Panc1 (cell line): Measurements from ENCODE around the gene FEZF2. TPM values are rescaled to one million over a fixed set of nuclear protein-coding genes. Genes with fewer than 3 reads are reported as not detected.

Experiments
- ATAC-seq: fragments of 200-7000 bp; cut with Tn5 transposase; 2 replicates; pipeline ENCODE4 v1.9.1; 2020; ENCODE audit warnings: mild to moderate bottlenecking, moderate library complexity
- BruUV-seq: library from RNA; stranded (reverse); fragments of 400-500 nt; replicated peaks from 2 replicates; lab custom pipeline; 2021; lab: Mats Ljungman, UMichigan
- CTCF ChIA-PET: fragments of 300-600 bp; sonication (Branson Sonifier 250); formaldehyde crosslinking; loops from one replicate; lab custom pipeline; 2022; ENCODE audit warnings: antibody characterized with exemption; lab: Charles Lee
- POLR2A ChIA-PET: fragments of 300-600 bp; sonication (Branson Sonifier 250); formaldehyde crosslinking; loops from one replicate; lab custom pipeline; 2022; ENCODE audit warnings: antibody characterized with exemption; lab: Charles Lee
- DNase-seq: peaks from one replicate; pipeline ENCODE4 v3.0.0-alpha.2; 2010; ENCODE audit warnings: low read depth, low spot score
- H3K27ac ChIP-seq: 2 replicates; pipeline ENCODE4 v1.5.1; 2011; ENCODE audit warnings: mild to moderate bottlenecking, low read length, inconsistent platforms
- H3K27me3 ChIP-seq: fragments of 200-500 bp; sonication (Bioruptor generic); 2 replicates; pipeline ENCODE4 v1.6.0; 2014; ENCODE audit warnings: low read length, inconsistent platforms; ENCODE audit not compliant: control insufficient read depth, insufficient read depth
- H3K36me3 ChIP-seq: fragments of 200-500 bp; sonication (Bioruptor generic); 2 replicates; pipeline ENCODE4 v1.5.1; 2014; ENCODE audit warnings: inconsistent platforms, mild to moderate bottlenecking, low read length, moderate library complexity; ENCODE audit not compliant: control insufficient read depth, insufficient read depth
- H3K4me1 ChIP-seq: 2 replicates; pipeline ENCODE4 v1.5.1; 2011; ENCODE audit warnings: inconsistent platforms, mild to moderate bottlenecking, low read length, moderate library complexity; ENCODE audit not compliant: control insufficient read depth, insufficient read depth
- H3K4me3 ChIP-seq, 2 experiments: 2 replicates each; pipeline ENCODE4 v1.5.1; 2011 to 2012; ENCODE audit warnings: low read depth in 2 of 2, low read length in 2 of 2, mild to moderate bottlenecking in 2 of 2, inconsistent platforms in 1 of 2, moderate library complexity in 1 of 2
- H3K9me3 ChIP-seq: fragments of 200-500 bp; sonication (Bioruptor generic); 2 replicates; pipeline ENCODE4 v1.5.1; 2014; ENCODE audit warnings: low read depth, mild to moderate bottlenecking, inconsistent platforms, low read length, moderate library complexity; ENCODE audit not compliant: control insufficient read depth, insufficient read depth
- POLR2AphosphoS5 ChIP-seq: IDR thresholded peaks from 2 replicates; pipeline ENCODE4 v1.6.1; 2012; ENCODE audit warnings: mild to moderate bottlenecking, low read depth, low read length, moderate library complexity
- REST ChIP-seq, 2 experiments: IDR thresholded peaks; 2 replicates each; pipeline ENCODE4 v1.6.1; 2011 to 2012; ENCODE audit warnings: low read depth in 2 of 2, control low read depth in 1 of 2, low read length in 1 of 2, mild to moderate bottlenecking in 1 of 2, moderate library complexity in 1 of 2; ENCODE audit not compliant: insufficient read depth in 1 of 2
- SIN3A ChIP-seq: IDR thresholded peaks from 2 replicates; pipeline ENCODE4 v1.6.1; 2012; ENCODE audit warnings: low read depth, mild to moderate bottlenecking, low read length, moderate library complexity, borderline replicate concordance; ENCODE audit not compliant: insufficient read depth
- TCF7L2 ChIP-seq: IDR thresholded peaks from 2 replicates; pipeline ENCODE4 v1.6.1; 2011; ENCODE audit warnings: mild to moderate bottlenecking, low read depth, low read length, inconsistent platforms
- in situ Hi-C: cut with HindIII; loops from 2 replicates; pipeline ENCODE4 v1.10.0; 2016; ENCODE audit warnings: low sequenced_read_pairs, low pct_unique_long_range_greater_than_20kb
- intact Hi-C: fragments of 100-400 bp; cut with micrococcal nuclease; formaldehyde crosslinking; loops from one replicate; pipeline ENCODE4 v1.10.0; 2022; ENCODE audit not compliant: unreplicated experiment
- total RNA-seq: library from RNA; stranded (reverse); gene quantifications from one replicate; pipeline ENCODE4 v1.2.1, GENCODE V29; 2021; ENCODE audit not compliant: unreplicated experiment
- TF ChIP-seq, protein P1 (sequence below): fragments of 450-650 bp; IDR thresholded peaks from 2 replicates; pipeline ENCODE4 v1.5.1; 2017; ENCODE audit warnings: mild to moderate bottlenecking

The FEZF2 gene
- total RNA-seq, 1 experiment from 2014 or later: not detected

- intact Hi-C loops (no loop called here), in situ Hi-C loops (no loop called here)
- no peak for DNase-seq
- Histone ChIP-seq H3K27ac (no peak overlapping the region), H3K36me3 (no peaks in the 10 kb centered on the region), H3K4me3 (no peak overlapping the region), H3K27me3 (peaks cover 2% of the 10 kb centered on the region; the same call in 1 of the 2 replicates), H3K4me1 (no peaks in the 10 kb centered on the region; the same call in 1 of the 2 replicates), H3K9me3 (no peaks in the 10 kb centered on the region)
- BruUV-seq: no TSS peak
- ChIA-PET CTCF (no interaction called here), POLR2A (no interaction called here)
- TF ChIP-seq SIN3A: no peak
- no peak for TF ChIP-seq TCF7L2
- no peak for TF ChIP-seq POLR2AphosphoS5
- TF ChIP-seq, protein P1, sequence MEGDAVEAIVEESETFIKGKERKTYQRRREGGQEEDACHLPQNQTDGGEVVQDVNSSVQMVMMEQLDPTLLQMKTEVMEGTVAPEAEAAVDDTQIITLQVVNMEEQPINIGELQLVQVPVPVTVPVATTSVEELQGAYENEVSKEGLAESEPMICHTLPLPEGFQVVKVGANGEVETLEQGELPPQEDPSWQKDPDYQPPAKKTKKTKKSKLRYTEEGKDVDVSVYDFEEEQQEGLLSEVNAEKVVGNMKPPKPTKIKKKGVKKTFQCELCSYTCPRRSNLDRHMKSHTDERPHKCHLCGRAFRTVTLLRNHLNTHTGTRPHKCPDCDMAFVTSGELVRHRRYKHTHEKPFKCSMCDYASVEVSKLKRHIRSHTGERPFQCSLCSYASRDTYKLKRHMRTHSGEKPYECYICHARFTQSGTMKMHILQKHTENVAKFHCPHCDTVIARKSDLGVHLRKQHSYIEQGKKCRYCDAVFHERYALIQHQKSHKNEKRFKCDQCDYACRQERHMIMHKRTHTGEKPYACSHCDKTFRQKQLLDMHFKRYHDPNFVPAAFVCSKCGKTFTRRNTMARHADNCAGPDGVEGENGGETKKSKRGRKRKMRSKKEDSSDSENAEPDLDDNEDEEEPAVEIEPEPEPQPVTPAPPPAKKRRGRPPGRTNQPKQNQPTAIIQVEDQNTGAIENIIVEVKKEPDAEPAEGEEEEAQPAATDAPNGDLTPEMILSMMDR: no peak
- no peak for TF ChIP-seq REST (IDR thresholded peaks at IDR 0.05; ENCODE audit: insufficient read depth in 1 of 2, low read depth in 2 of 2, low read length in 1 of 2)
- ATAC-seq: no peak
These were observed 4.5 kb downstream of the FEZF2 start for GRCh38 chr3:62368705-62369475.

DNA sequence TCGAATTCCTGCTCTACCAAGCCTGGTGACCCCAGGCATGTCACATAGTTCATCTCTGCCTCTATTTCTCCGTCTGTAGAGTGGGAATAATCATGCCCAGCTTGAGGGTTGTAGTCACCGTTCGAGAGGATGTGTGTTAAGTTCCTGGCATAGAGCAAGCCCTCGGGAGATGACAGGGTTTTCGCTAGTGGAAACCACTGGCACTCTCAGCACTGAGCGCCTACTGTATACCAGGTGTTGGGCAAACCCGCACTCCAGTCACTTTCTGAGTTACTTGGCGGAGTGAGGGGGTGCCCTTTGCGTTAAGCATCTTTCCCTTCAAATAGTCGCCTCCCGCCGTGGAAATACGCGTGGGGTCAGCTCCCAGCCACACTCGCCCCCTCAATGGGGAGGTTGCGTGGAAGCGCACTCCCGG is 5.1 kb downstream of the FEZF2 start:
- Histone ChIP-seq H3K36me3 (no peaks in the 10 kb centered on the region), H3K4me3 (no peak overlapping the region), H3K27me3 (peaks cover 2% of the 10 kb centered on the region; the same call in 1 of the 2 replicates), H3K9me3 (no peaks in the 10 kb centered on the region), H3K4me1 (no peaks in the 10 kb centered on the region), H3K27ac (no peak overlapping the region)
- ATAC-seq: no peak
- TF ChIP-seq SIN3A: no peak
- TF ChIP-seq, protein P1: no peak
- TF ChIP-seq POLR2AphosphoS5: no peak
- TF ChIP-seq TCF7L2: no peak
- TF ChIP-seq REST (IDR thresholded peaks at IDR 0.05; ENCODE audit: insufficient read depth in 1 of 2, low read depth in 2 of 2, low read length in 1 of 2): no peak
- in situ Hi-C loops: no loop called here
- no peak for DNase-seq
- intact Hi-C loops: no loop called here
- ChIA-PET CTCF (no interaction called here), POLR2A (no interaction called here)
- no TSS peak for BruUV-seq
